Fibroblast of upper back skin (primary cell): Measurements from ENCODE around the gene NOVA2.
A peak's percentile ranks its signal among the peaks of the same experiment; 100 is the strongest.

ENCODE experiments used
- DNase-seq: peaks from one replicate; pipeline ENCODE4 v3.0.0-alpha.2; 2013

The NOVA2 gene

DNA sequence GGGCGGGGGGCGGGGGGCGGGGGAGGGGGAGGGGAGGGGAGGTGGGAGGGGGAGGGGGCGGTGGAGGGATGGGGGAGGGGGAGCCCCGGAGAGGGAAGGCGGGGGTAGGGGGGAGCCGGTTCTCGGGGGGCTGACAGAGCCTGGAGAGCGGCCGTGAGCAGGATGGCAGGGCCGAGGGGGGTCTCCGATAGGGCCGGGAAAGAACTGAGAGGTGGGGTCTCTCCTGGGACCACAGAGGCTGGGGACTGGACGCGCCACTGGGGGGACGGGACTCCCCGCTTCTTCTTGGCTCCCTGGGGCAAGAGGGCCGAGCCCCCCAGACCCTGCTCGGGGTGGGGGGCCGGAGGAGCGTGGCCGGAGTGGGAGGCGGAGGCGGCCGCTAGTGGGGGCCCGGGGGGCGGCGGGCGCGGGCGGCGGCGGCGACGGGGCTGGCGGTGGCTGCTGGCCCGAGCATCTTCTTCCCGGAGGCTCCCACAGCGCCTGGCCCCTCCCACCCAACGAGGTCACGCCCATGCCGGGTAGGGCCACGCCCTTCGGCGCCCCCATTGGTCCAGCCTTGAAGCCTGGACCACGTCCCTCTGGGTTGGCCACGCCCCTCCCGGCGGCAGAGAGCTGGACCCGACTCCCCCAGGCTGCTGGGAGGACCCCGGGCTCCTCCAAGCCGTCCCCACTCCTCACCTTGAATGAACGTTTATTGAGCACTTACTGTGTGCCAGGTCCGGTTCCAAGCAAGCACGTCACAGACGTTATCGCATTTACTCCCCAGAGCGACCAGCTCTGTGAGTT, at the start of gene NOVA2:
NOVA2 (minus strand) TSS at position 313 of the 786 bp plus-strand sequence. CDS start 514 bp downstream, outside the sequence.
- peak; percentile 55 for DNase-seq

DNA sequence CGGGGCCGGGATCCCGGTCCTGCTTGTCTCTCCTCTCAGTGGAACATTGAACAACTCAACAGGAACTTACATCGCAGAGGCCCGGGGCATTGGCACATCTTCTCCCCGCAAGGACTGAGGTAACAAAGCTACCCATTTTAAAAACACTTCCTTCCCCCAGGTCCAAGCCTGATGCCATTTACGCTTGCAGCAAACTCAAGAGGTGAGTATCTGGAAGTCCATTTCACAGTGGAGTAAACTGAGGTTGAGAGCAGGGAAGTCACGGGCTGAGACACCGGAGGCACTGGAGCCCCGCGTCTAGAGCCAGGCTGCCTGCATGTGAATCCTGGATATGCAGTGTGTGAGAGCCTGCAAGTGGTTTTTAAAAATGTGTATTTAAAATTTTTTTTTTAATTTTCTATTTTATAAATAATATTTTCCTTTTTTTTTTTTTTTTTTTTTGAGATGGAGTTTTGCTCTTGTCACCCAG, 49.7 kb upstream of the NOVA2 start:
- DNase-seq, result no peak

DNA sequence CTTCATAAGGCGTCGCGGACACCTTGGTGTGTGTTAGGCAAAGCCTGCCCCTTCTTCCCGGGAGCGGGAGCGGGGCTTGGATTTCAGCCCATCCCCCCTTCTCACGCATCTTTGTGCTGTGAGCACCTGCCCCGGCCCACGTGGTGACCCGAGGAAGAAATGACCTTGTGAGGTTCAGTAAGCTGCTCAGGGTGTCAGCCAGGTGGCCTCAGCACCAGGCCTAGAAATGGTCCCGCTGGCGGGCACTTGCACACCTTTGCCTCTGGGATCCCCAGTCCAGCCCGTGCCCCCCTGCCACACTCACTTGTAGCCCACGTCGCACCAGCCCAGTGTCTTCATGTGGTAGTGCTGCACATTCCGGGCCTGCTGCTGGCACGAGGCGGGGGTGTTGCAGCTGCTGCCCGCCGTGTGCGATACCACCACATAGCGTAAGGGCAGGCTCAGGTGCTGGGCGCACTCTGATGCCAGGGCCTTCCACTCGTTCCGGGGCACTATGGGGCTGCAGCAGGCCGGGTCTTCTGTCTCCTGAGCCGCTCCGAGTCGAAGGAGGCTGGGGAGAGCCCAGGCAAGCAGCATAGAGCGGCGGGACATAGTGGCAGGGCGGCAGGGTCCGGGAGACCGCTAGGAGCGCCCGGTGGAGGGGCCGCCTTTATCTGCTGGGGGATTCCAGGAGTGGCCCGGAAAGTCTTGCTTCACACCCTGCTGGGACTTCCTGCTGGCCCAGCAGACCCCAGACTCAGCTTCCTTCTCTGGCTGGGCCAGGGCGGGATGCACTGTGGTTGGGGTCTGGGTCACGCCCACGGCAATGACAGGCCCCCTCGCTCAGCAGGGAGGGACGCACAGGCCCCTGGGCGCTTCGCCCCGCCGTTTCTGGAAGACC, 49.0 kb upstream of the NOVA2 start, which contains the start of gene PGLYRP1:
PGLYRP1 (minus strand) TSS at position 623 of the 880 bp plus-strand sequence; CDS start at position 591, 32 bp downstream.
- no peak for DNase-seq

DNA sequence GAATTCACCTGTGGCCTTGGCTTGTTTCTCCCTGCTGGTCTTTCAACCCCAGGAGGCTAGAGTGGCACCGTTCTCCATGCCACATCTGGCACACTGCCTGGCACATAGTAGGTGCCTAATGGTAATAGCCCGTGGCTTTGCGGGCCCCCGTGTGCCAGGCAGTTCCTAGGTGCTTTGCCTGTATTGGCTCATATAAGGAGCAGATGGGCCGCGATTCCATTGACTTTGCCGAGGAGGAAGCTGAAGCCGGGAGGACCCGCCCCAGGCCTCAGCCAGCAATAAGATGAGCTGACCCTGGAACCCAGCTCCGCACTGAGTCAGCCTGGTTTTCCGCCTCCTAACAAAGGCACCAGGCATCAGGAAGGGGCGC, 48.4 kb upstream of the NOVA2 start:
- no peak for DNase-seq

- no peak for DNase-seq
Observed at GRCh38 chr19:46021531-46022041, 47.9 kb upstream of the NOVA2 start.

GRCh38 chr19:46020819-46021125, 47.1 kb upstream of the NOVA2 start:
- DNase-seq, result no peak

GRCh38 chr19:46019270-46019669, 45.6 kb upstream of the NOVA2 start:
- DNase-seq, result no peak

DNA sequence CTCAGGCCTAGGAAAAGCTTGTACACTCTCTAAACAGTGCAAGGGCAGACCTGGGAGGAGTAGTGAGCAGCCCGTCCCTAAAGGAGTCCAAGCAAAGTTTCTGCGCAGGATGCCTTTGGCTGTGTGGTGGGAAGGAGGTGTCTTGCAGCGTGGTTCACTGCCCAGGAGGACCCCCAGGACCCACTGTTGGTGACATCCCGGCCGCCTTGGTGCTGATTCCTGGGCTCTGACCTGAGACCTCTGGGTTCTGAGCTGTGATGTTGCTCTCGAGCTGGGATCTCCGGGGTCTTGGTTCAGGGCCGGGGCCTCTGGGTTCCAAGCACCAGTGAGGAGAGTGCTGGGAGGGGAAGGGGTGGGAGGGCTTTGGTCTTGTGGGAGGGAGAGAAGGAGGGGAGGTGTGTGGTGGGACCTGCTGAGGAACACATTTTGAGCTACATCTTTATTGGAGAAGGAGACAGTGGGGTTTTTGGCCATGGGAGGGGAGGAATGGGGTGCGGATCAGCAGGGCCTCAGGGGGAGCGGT, 45.1 kb upstream of the NOVA2 start:
- no peak for DNase-seq

GRCh38 chr19:46017874-46018675, 44.4 kb upstream of the NOVA2 start:
- no peak for DNase-seq

GRCh38 chr19:46017095-46017429, 43.4 kb upstream of the NOVA2 start:
- no peak for DNase-seq

DNA sequence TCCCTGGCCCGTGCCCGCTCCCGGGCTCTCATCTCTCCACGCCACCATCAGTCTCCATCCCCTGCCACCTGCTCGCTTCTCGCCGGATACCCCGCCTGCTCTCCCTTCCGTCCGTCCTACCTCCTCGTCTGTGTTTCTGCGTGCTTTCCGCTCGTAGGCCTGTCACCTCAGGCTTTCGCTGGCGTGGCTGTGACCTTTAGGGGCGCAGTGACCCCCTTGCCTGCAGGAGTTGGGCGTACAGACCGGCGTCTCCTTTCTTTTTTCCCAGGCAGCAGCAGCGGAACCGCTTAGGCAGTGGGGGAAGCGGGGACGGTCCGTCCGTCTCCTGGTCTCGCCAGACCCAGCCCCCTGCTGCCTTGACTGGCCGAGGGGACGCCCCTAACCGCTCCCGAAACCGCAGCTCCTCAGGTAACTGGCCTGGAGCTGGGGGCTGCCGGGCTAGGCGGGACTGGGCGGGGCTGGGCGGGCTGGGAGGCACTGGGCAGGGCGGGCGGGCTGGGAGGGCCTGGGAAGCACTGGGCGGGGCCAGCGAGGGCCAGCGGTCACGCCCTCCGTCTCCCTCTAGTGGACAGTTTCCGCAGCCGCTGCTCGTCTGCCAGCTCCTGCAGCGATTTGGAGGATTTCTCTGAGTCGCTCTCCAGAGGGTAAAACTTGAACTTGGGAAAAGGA, 42.9 kb upstream of the NOVA2 start:
- DNase-seq, result peak; percentile 68

DNA sequence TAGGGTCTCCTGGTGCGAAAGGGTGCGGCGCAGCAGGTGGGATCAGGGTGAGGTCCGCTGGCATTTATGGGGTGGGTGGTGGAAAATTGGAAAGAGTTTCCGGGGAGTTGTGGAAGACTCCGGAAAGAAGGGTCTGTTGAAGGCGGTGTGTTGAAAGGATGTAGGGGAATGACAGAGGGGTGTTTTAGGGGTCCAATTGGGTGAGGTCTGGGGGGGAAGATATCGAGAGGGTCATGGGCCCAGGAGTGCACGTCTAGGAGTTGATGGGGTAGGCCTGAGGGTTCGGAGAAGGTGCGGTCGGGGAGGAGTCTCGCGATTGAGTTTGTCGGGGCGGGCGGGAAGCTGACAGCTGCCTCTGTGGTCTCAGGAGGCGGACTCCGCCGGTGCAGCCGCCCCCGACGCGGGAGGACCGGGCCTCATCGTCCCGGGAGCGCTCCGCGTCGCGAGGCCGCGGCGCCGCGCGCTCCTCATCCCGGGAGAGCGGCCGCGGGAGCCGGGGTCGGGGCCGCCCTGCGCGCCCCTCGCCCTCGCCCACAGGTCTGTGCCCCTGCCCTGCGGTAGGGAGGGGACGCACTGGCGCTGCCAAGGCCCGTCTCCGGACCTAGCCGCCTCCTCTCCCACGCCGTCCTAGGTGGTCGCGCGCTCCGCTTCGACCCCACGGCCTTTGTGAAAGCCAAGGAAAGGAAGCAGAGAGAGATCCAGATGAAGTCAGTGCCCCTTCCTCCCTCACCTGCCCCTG, 42.2 kb upstream of the NOVA2 start:
- DNase-seq, result no peak

DNA sequence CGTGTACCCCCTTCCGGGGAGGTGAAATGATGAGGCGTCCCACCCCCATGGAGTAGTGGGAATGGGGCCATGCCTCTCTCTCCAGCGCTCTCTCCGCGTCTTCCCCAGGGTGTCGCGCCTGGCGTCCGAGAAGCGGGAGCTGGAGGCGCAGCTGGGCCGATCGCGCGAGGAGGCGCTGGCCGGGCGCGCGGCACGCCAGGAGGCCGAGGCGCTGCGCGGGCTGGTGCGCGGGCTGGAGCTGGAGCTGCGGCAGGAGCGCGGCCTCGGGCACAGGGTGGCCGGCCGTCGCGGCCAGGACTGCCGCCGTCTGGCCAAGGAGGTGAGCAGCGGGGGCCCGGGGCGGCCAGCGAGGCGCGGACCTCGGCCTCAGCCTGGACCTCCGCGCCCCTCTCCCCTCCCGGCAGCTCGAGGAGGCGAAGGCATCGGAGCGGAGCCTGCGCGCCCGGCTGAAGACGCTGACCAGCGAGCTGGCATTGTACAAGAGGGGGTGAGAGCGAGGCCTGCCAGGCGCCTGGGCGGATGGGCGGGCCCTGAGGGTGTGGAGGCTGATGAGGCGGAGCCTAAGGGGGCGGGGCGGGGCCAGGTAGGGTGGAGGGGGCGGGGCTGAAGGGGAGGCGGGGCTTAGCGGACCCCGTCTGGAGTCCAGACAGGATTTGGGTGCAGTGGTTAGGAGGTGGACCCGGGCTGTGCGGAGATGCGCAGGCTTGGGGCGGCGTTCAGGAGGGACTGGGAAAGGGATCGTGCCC, 41.4 kb upstream of the NOVA2 start:
- DNase-seq, result no peak

- DNase-seq, result no peak
Observed at GRCh38 chr19:46014534-46014933, 40.9 kb upstream of the NOVA2 start.

DNA sequence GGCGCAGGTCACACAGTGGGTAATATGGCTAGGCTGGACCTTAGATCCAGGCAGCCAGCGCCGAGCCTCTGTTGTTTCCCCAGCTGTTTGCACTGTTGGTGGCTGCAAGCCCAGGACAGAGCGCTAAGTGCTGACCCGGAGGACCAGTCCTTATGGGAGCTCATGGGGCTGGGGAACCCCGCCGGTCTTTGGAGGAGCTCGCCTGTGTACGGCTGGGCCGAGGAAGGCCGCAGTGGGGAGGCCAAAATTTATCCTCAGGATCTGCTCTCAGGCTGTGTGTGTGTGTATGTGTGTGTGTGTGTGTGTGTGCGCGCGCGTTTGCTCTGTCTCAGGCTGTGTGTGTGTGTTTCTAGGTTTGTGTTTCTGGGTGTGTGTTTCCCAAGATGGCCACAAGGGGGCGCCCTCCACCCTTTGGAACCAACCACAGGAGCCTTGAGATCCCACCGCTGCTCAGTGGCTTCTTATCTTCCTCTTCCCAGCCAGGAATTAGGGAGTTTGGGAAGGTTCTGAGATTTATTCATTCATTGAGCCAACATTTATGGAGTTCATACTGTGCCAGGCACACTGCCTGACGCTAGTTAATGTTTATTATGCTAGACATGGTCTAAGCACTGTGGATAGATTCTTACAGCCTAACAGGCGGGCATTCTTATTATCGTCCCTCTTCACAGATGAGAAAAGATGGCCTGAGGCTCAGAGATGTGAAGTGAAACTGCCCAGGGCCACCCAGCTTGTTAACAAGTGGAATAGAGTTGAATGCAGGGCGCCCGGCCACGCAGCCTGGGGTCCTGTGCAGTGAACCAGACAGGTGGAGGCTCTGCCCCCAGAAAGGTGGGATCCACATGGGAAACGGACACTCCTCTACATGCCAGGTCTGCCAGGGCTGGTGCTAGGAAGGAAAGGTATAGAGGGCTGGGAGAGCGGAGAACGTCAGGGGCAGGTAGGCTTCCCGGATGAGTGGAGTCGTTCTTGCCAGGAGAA, 36.2 kb upstream of the NOVA2 start:
- DNase-seq, result peak; percentile 63

GRCh38 chr19:46006411-46006810, 32.7 kb upstream of the NOVA2 start:
- no peak for DNase-seq

DNA sequence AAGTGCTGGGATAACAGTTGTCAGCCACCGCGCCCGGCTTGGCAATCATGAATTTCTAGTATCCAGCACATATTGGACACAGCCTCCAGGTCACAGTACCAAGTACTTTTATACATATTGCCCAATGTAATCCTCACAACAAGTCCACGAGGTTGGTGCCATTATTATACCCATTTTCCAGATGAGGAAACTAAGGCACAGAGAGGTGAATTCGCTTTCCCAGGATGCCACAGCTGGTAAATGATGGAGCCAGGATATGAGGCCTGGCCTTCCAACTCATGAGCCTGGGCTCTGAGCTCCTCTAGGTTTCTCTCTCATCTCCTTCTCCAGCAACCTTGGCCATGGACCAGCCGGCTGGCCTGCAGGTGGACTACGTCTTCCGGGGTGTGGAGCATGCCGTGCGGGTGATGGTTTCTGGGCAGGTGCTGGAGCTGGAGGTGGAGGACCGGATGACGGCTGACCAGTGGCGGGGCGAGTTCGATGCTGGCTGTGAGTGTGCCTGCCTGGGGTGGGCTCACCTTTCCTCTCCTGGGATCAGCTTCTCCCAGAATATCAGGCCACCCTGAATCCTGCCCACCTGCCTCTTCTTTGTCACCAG, 29.1 kb upstream of the NOVA2 start:
- no peak for DNase-seq

DNA sequence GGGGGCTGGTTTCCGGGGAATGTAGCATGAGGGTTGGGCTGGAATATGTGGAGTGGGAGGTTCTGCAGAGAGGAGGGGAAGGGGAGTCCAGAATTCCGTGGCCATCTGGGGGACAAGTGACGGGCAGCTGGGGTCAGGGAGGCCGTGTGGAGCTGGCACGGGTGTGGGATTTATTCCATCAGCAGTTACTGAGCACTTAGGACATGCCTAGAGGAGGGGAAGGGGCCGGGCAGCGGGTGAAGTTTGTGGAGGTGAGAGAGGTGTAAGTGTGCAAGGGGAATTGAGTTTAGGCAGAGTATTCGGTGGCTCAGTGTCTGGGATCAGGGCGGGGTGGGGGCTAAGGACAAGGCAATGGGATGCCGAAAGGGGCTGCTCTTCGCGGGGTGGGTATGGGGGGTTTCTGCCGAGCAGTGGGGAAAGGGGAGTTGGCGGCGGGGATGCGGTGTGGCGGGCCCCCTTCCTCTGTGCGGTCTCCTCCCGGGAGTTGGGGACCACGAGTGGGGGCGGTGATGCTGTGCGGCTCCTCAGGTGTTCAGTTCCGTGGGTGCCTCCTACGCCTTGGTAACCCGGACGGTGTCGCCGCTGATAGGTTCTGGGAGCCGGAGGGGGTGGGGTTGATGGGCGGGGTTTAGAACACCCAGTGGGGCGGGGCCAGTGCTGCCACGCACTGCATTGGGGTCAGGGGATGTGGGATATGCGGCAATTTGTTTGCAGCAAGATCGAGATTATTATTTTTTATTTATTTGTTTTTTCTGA, 27.0 kb upstream of the NOVA2 start:
- DNase-seq, result no peak
